ENCODE data around the gene DAB1. TPM values are rescaled to one million over a fixed set of nuclear protein-coding genes. Genes with fewer than 3 reads are reported as not detected.

The DAB1 gene
- total and polyA plus RNA-seq, 2 of the 8 experiments (the other 6 are each of a cell fraction or from before 2014, with no cell fraction given): 4.4 to 11.8 TPM

DNA sequence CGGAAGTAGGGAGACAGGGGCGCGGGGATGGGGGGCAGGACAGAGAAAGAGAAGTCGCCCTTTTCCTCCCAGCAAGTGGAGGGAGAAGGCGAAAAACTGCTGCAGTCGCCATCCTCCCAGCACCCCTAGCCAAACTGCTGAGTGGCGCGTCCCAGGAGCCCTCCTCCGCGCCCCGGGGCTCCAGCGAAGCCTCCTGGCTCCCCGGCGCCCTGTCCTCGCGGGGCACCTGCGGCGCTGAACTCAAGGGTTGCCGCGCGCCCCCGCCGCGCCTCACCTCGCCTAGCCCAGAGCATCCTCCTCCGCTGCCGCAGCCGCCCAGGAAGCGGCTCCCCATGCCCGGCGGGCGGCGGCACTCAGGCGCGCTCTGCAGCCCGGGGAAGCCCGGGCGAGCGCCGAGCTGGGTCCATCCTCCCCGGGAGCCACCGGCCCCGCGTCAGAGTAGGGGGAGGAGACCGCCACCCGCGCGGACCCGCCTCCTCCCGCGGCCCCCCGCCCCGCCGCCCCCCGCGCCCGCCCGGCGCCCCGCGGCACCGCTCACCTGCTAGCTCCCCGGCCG lies at the start of gene DAB1 (continued):
- TF ChIP-seq, protein P1, sequence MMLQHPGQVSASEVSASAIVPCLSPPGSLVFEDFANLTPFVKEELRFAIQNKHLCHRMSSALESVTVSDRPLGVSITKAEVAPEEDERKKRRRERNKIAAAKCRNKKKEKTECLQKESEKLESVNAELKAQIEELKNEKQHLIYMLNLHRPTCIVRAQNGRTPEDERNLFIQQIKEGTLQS (IDR thresholded peaks at IDR 0.05; ENCODE audit: insufficient read depth, low read depth, low read length): no peak
- TF ChIP-seq BRCA1 (IDR thresholded peaks at IDR 0.05; ENCODE audit: low read depth, low read length): no peak
- TF ChIP-seq MAFK (IDR thresholded peaks at IDR 0.05; ENCODE audit: low read depth, low read length): no peak
- no peak for TF ChIP-seq YY1 (IDR thresholded peaks at IDR 0.05; ENCODE audit: low read depth, low read length)
- TF ChIP-seq NANOG (IDR thresholded peaks at IDR 0.05; ENCODE audit: insufficient read depth, low read depth, low read length, poor library complexity, severe bottlenecking): no peak
- TF ChIP-seq GTF2F1 (IDR thresholded peaks at IDR 0.05; ENCODE audit: borderline replicate concordance, low read depth, low read length): no peak
- peak; percentile 25 for TF ChIP-seq EZH2 (IDR thresholded peaks at IDR 0.05; ENCODE audit: low read depth, low read length, severe bottlenecking)
- no peak for TF ChIP-seq CEBPB (IDR thresholded peaks at IDR 0.05; ENCODE audit: low read depth, low read length)
- no peak for TF ChIP-seq TAF7 (optimal IDR thresholded peaks at IDR 0.05; ENCODE audit: borderline replicate concordance, low read depth, low read length)
- no peak for TF ChIP-seq GABPA (IDR thresholded peaks at IDR 0.05; ENCODE audit: borderline replicate concordance, insufficient read depth, low read length)
- TF ChIP-seq POLR2A (IDR thresholded peaks at IDR 0.05; ENCODE audit: control extremely low read depth in 1 of 2, low read depth in 2 of 2, low read length in 2 of 2): no peak
- TF ChIP-seq, protein P2, sequence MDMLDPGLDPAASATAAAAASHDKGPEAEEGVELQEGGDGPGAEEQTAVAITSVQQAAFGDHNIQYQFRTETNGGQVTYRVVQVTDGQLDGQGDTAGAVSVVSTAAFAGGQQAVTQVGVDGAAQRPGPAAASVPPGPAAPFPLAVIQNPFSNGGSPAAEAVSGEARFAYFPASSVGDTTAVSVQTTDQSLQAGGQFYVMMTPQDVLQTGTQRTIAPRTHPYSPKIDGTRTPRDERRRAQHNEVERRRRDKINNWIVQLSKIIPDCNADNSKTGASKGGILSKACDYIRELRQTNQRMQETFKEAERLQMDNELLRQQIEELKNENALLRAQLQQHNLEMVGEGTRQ (IDR thresholded peaks at IDR 0.05; ENCODE audit: low read length): no peak
- peak; percentile 18; the same call in 1 of the 2 replicates for TF ChIP-seq SUZ12 (IDR thresholded peaks at IDR 0.05; ENCODE audit: low read length)
- TF ChIP-seq RBBP5 (IDR thresholded peaks at IDR 0.05; ENCODE audit: borderline replicate concordance, low read depth, low read length): no peak
- no peak for TF ChIP-seq CTBP2 (IDR thresholded peaks at IDR 0.05; ENCODE audit: borderline replicate concordance, insufficient read depth, insufficient read length, low read length)

Data from H1 (cell line).